Stimulated activated CD4-positive, alpha-beta T cell treated with anti-CD3 and anti-CD28 coated beads, Interleukin-1b, Interleukin-23, amount 100 ng/mL, for 4 hours (primary cell): Measurements from ENCODE around the gene ADAMTSL2.

ENCODE experiments used
- DNase-seq, 2 donors: peaks; one replicate each; pipeline ENCODE4 v3.0.0-alpha.2; 2020; ENCODE audit warnings: low read depth in 2 of 2

The ADAMTSL2 gene

GRCh38 chr9:133517711-133518110 is 16.8 kb upstream of the ADAMTSL2 start:
- no peak for DNase-seq

GRCh38 chr9:133518200-133518599 is 16.3 kb upstream of the ADAMTSL2 start:
- no peak for DNase-seq

GRCh38 chr9:133518706-133519449 is 15.6 kb upstream of the ADAMTSL2 start:
- DNase-seq, result no peak

GRCh38 chr9:133519693-133520092 is 14.8 kb upstream of the ADAMTSL2 start:
- DNase-seq, result no peak

GRCh38 chr9:133520121-133520835 is 14.2 kb upstream of the ADAMTSL2 start:
- DNase-seq, result no peak

- no peak for DNase-seq
Observed at GRCh38 chr9:133521122-133522072, 13.1 kb upstream of the ADAMTSL2 start.

- DNase-seq, result no peak
Observed at GRCh38 chr9:133522073-133522910, 12.2 kb upstream of the ADAMTSL2 start.

- DNase-seq, result no peak
Observed at GRCh38 chr9:133523106-133523505, 11.4 kb upstream of the ADAMTSL2 start.

GRCh38 chr9:133524146-133524545 is 10.4 kb upstream of the ADAMTSL2 start:
- no peak for DNase-seq

- DNase-seq, result no peak
Observed at GRCh38 chr9:133524679-133525228, 9.8 kb upstream of the ADAMTSL2 start, which contains the start of gene MYMK. Gene MYMK (minus strand): TSS chr9:133524959. CDS start chr9:133524844, 115 bp downstream.

GRCh38 chr9:133525677-133526076 is 8.8 kb upstream of the ADAMTSL2 start:
- DNase-seq, result no peak

- DNase-seq, result no peak
Observed at GRCh38 chr9:133526721-133527321, 7.7 kb upstream of the ADAMTSL2 start.

- no peak for DNase-seq
Observed at GRCh38 chr9:133527444-133527920, 7.0 kb upstream of the ADAMTSL2 start.

GRCh38 chr9:133528001-133528875 is 6.3 kb upstream of the ADAMTSL2 start:
- no peak for DNase-seq

- no peak for DNase-seq
Observed at GRCh38 chr9:133528876-133529241, 5.6 kb upstream of the ADAMTSL2 start.

GRCh38 chr9:133529457-133529856 is 5.0 kb upstream of the ADAMTSL2 start:
- no peak for DNase-seq

GRCh38 chr9:133529874-133530273 is 4.6 kb upstream of the ADAMTSL2 start:
- no peak for DNase-seq

- DNase-seq, result no peak
Observed at GRCh38 chr9:133531293-133531692, 3.2 kb upstream of the ADAMTSL2 start.

GRCh38 chr9:133532937-133533668 is 1.4 kb upstream of the ADAMTSL2 start:
- DNase-seq, result peak; percentile 61 to 65
